Adrenal gland (tissue), 12 donors: ENCODE measurements around the gene TFB2M. TPM values are rescaled to one million over a fixed set of nuclear protein-coding genes. Genes with fewer than 3 reads are reported as not detected.

ENCODE experiments used
- DNase-seq, 7 donors: peaks; one replicate each; pipeline ENCODE4 v3.0.0-alpha.2; 2019 to 2020
- H3K27ac ChIP-seq, 5 donors: fragments of 200-600 bp; sonication (generic) in 4 of 5; 1 replicate in 3 of 5; 2 replicates in 2 of 5; pipeline versions ENCODE4 v1.5.1 to v1.8.0; 2016 to 2020; ENCODE audit warnings: mild to moderate bottlenecking in 1 of 5
- H3K27me3 ChIP-seq: fragments of 200-600 bp; 2 replicates; pipeline ENCODE4 v1.8.0; 2021
- H3K36me3 ChIP-seq, 2 donors: fragments of 200-600 bp; replicated peaks in 1 of 2; 1 replicate in 1 of 2; 2 replicates in 1 of 2; pipeline versions ENCODE4 v1.5.1 to v1.8.0; 2018 to 2022
- H3K4me1 ChIP-seq, 2 donors: fragments of 200-600 bp; replicated peaks in 1 of 2; 1 replicate in 1 of 2; 2 replicates in 1 of 2; pipeline versions ENCODE4 v1.5.1 to v1.8.0; 2018 to 2021
- H3K4me3 ChIP-seq, 4 donors: fragments of 200-600 bp; sonication (generic) in 3 of 4; one replicate each; pipeline ENCODE4 v1.5.1; 2016 to 2018
- H3K9me3 ChIP-seq, 3 donors: fragments of 200-600 bp; sonication (generic) in 1 of 3; replicated peaks in 1 of 3; 1 replicate in 2 of 3; 2 replicates in 1 of 3; pipeline versions ENCODE4 v1.5.1 to v1.8.0; 2016 to 2021
- POLR2A ChIP-seq, 2 donors: fragments of 450-650 bp; IDR thresholded peaks; one replicate each; pipeline ENCODE4 v1.6.1; 2017; ENCODE audit warnings: antibody characterized with exemption in 2 of 2, mild to moderate bottlenecking in 2 of 2, moderate library complexity in 1 of 2
- WGBS, 4 donors: extraction: QIAGEN DNeasy Blood & Tissue Kit in 2 of 4; methylation state at CpG; one replicate each; pipeline versions ENCODE4 v1.1.5 to v1.1.7; 2013 to 2017; 5-methylcytosine and 5-hydroxymethylcytosine counted together
- intact Hi-C, 2 donors: fragments of 100-400 bp; cut with DNase I; formaldehyde crosslinking; loops; one replicate each; pipeline versions ENCODE4 v1.14.1 to v1.15.0; 2022 to 2023
- polyA plus RNA-seq, 3 donors: library from polyadenylated mRNA; stranded (reverse); fragments of 200-250 nt in 2 of 3; fragments of 350-450 nt in 1 of 3; fragmentation: Illumina TruSeq in 1 of 3; extraction: RNeasy Lipid Tissue Mini Kit (QIAGEN cat#74804) in 1 of 3; gene quantifications; one replicate each; pipeline ENCODE4 v1.2.3, GENCODE V29; 2013 to 2014
- total RNA-seq, 9 donors: library from RNA; depleted of rRNA in 4 of 9; stranded (reverse); fragments of >200 nt in 4 of 9; fragments of 120-200 nt in 1 of 9; fragmentation: NEBNext Ultra II Directional in 1 of 9; extraction: Animal tissue kit (Norgen Biotek cat#: 25700) in 1 of 9; gene quantifications; one replicate each; pipeline versions ENCODE4 v1.1.0 to v1.2.4, GENCODE V29; 2013 to 2023
- TF ChIP-seq, protein P1 (sequence below), 6 experiments: fragments of 450-650 bp in 4 of 6; fragments of 200-600 bp in 2 of 6; sonication (generic) in 1 of 6; IDR thresholded peaks; 1 replicate in 5 of 6; 2 replicates in 1 of 6; pipeline versions ENCODE4 v1.5.1 to v1.8.0; 2016 to 2021; ENCODE audit warnings: antibody characterized with exemption in 6 of 6, mild to moderate bottlenecking in 2 of 6, moderate library complexity in 1 of 6
- donor health status: healthy with polysubstance abuse.
- donor health status: Bipolar disorder and iron deficiency.
- donor health status: DM: yes; HTN: yes; CAD: no.
- donor health status: DM: no; HTN: no; CAD: no.
- donor health status: DM: no; HTN: no; CAD: no.
- donor health status: DM: yes; HTN: yes; CAD: no.

The TFB2M gene
- total and polyA plus RNA-seq, 12 donors = 6.0 to 44.8 (median 26.5) TPM

DNA sequence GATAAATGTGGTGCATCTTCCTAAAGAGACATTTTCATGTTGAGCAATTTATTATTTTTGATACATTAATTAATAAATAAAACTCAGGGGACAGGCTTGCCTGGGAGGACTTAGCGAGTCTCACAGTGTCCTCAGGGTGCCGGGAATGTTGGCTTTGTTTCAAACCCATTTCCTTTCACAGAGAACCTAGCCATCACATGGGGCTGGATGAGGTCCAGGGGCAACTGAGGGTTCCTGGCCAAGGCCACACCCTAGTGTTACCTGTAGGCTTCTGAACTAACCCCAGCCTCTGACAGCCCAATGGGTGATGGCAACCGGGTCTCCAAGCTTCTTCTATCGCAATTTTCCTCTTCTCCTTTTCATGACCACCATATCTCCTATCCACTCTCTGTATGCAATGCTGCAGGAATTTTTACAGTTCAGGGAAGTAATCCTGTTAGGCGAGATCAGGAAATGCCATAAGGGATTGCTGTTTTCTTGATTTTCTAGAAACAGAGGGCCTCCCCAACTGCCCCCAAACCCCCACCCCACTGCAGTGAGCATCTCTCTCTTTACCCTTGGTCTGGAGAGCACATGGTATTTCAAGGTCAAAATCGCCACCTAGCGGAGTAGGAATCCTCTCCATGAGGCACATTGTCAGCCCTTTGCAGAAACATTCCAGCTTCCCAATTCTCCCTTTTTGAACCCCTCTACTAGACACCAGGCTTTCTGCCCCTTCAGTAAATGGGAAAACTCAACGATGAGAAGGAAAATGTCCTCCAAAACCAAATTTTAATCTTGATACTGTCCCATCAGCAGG lies 36.9 kb downstream of the TFB2M start:
- peak in 1 of 7 donors; percentile 33 for DNase-seq
- TF ChIP-seq, protein P1, sequence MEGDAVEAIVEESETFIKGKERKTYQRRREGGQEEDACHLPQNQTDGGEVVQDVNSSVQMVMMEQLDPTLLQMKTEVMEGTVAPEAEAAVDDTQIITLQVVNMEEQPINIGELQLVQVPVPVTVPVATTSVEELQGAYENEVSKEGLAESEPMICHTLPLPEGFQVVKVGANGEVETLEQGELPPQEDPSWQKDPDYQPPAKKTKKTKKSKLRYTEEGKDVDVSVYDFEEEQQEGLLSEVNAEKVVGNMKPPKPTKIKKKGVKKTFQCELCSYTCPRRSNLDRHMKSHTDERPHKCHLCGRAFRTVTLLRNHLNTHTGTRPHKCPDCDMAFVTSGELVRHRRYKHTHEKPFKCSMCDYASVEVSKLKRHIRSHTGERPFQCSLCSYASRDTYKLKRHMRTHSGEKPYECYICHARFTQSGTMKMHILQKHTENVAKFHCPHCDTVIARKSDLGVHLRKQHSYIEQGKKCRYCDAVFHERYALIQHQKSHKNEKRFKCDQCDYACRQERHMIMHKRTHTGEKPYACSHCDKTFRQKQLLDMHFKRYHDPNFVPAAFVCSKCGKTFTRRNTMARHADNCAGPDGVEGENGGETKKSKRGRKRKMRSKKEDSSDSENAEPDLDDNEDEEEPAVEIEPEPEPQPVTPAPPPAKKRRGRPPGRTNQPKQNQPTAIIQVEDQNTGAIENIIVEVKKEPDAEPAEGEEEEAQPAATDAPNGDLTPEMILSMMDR (IDR thresholded peaks at IDR 0.05) = no peak
- TF ChIP-seq POLR2A (IDR thresholded peaks at IDR 0.05) = no peak
- 68 to 78% (median 70%) methylated on average over 8 of the region's 8 CpGs for WGBS, 4 donors

DNA sequence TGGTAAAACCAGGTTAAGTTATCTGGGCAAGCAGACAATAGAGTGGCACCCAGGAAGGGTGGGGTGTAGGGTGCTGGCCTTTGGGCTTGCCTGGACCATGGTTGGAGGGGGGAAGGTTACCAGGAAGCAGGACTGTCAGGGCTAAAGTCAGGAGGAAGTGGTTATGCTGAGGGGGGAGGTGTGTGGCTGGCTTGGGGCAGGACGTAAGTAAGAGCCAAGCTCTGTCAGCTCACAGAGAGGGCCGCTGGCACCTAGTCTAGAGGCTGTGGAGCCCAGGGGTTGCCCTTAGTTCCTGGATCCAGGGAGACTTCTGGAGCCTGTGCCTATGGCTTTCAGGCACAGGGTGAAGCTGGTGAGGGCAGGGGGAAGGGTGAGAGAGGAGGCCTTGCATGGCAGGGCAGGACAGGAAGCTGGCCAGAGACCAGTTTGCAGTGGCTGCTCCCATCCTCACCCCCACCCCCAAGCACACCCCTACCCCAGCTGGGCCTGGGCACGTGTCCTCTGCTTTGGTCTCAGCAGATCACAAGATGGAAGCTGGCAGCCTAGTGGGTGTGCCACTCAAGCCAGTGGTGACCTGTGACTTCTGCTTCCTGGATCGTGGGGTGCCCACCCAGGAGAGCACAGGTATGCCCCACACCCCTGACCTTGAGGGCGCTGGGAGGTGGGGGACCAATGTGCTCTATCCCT lies 38.5 kb downstream of the TFB2M start:
- H3K36me3 ChIP-seq = no peaks in the 10 kb centered on the region
- intact Hi-C loops = no loop called here
- WGBS, 4 donors = 46 to 59% (median 49%) methylated on average over 5 of the region's 5 CpGs
- H3K27ac ChIP-seq = no peak overlapping the region
- TF ChIP-seq, protein P1 (IDR thresholded peaks at IDR 0.05) = no peak
- no peak for TF ChIP-seq POLR2A (IDR thresholded peaks at IDR 0.05)
- H3K4me1 ChIP-seq = no peaks in the 10 kb centered on the region
- H3K9me3 ChIP-seq = no peaks in the 10 kb centered on the region
- no peak overlapping the region for H3K4me3 ChIP-seq
- no peaks in the 10 kb centered on the region for H3K27me3 ChIP-seq
- DNase-seq = no peak

More for the DNA sequence above, 36.9 kb downstream of the TFB2M start:
- Histone ChIP-seq H3K27ac (no peak overlapping the region), H3K4me1 (no peaks in the 10 kb centered on the region), H3K36me3 (no peaks in the 10 kb centered on the region), H3K9me3 (no peaks in the 10 kb centered on the region), H3K4me3 (no peak overlapping the region), H3K27me3 (no peaks in the 10 kb centered on the region)
- intact Hi-C loops = no loop called here

DNA sequence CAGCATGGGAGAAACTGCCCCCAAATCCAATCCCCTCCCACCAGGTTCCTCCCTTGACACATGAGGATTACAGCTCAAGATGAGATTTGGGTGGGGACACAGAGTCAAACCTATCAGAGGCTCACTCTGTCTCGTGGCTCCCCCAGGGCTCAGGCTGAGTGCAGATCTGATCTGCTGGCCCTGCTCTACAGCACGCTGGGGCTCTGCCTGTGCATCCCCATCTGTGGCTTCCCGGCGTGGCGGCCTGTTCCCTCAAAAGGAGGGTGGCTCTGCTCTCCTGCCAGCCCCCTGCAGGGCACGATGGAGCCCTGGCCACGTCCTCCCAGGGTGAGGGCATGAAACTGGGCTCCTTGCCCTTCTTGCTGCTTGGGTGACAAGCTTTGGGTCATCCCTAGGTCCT lies 39.1 kb downstream of the TFB2M start:
- no peaks in the 10 kb centered on the region for H3K27me3 ChIP-seq
- WGBS, 4 donors = 20 to 76% (median 59%) methylated on average over 1 to 7 of the region's 7 CpGs
- intact Hi-C loops = no loop called here
- H3K4me1 ChIP-seq = no peaks in the 10 kb centered on the region
- DNase-seq = no peak
- H3K4me3 ChIP-seq = no peak overlapping the region
- no peak overlapping the region for H3K27ac ChIP-seq
- no peaks in the 10 kb centered on the region for H3K36me3 ChIP-seq
- TF ChIP-seq, protein P1 (IDR thresholded peaks at IDR 0.05) = no peak
- TF ChIP-seq POLR2A (IDR thresholded peaks at IDR 0.05) = no peak
- H3K9me3 ChIP-seq = no peaks in the 10 kb centered on the region

DNA sequence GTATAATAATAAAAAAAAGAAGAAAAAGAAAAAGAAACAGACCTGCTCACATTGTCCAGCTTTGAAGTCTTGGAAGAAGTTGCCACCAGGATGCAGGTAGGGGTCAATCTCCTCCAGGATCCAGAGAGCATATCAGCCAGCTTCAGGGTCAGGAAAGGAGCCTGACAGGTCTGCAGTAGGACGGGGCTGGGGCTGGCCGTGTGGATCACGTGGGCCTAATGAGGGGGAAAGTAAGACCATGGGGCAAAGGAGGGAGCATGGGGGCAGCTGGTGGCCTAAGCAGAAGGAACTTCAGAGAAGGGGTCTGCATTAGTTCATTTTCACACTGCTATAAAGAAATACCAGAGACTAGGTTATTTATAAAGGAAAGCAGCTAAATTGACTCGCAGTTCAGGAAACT lies 39.7 kb downstream of the TFB2M start:
- Histone ChIP-seq H3K9me3 (no peaks in the 10 kb centered on the region), H3K4me3 (no peak overlapping the region), H3K4me1 (no peaks in the 10 kb centered on the region), H3K36me3 (no peaks in the 10 kb centered on the region), H3K27ac (no peak overlapping the region), H3K27me3 (no peaks in the 10 kb centered on the region)
- WGBS, 4 donors = 76 to 80% (median 79%) methylated on average over 4 of the region's 4 CpGs
- no peak for DNase-seq
- intact Hi-C loops = no loop called here
- TF ChIP-seq POLR2A (IDR thresholded peaks at IDR 0.05) = no peak
- TF ChIP-seq, protein P1 (IDR thresholded peaks at IDR 0.05) = no peak
